Natural killer cell (primary cell): Measurements from ENCODE around the gene PIK3R5. TPM values are rescaled to one million over a fixed set of nuclear protein-coding genes. Genes with fewer than 3 reads are reported as not detected.

Experiments
- ATAC-seq, 3 donors: fragments of 150-1000 bp in 2 of 3; fragments of 200-7000 bp in 1 of 3; cut with Tn5 transposase; 1 replicate in 1 of 3; 2 replicates in 2 of 3; pipeline ENCODE4 v1.10.0; 2021; ENCODE audit warnings: mild to moderate bottlenecking in 2 of 3, moderate library complexity in 2 of 3
- DNase-seq, 2 donors: peaks; one replicate each; pipeline versions ENCODE4 v3.0.0 to v3.0.0-alpha.2; 2013 to 2021; ENCODE audit warnings: mixed read lengths in 1 of 2
- H3K27ac ChIP-seq: one replicate; pipeline ENCODE4 v1.5.1; 2013; ENCODE audit warnings: mild to moderate bottlenecking, low read length
- H3K27me3 ChIP-seq: one replicate; pipeline ENCODE4 v1.6.1; 2013; ENCODE audit warnings: low read length; ENCODE audit not compliant: control insufficient read depth, insufficient read depth
- H3K36me3 ChIP-seq: one replicate; pipeline ENCODE4 v1.6.1; 2013; ENCODE audit warnings: low read length; ENCODE audit not compliant: control insufficient read depth, insufficient read depth
- H3K4me1 ChIP-seq: one replicate; pipeline ENCODE4 v1.6.1; 2013; ENCODE audit warnings: low read length; ENCODE audit not compliant: control insufficient read depth, insufficient read depth
- H3K4me3 ChIP-seq: one replicate; pipeline ENCODE4 v1.5.1; 2013; ENCODE audit warnings: low read length
- H3K9me3 ChIP-seq: one replicate; pipeline ENCODE4 v1.6.1; 2013; ENCODE audit warnings: low read length; ENCODE audit not compliant: control insufficient read depth, insufficient read depth
- H3K27ac Mint-ChIP-seq, 2 donors: one replicate each; pipeline ENCODE4 v1.8.0; 2022; ENCODE audit warnings: mild to moderate bottlenecking in 2 of 2, mixed read lengths in 2 of 2, moderate library complexity in 1 of 2
- H3K27me3 Mint-ChIP-seq, 2 donors: one replicate each; pipeline ENCODE4 v1.8.0; 2022; ENCODE audit warnings: low read depth in 2 of 2, mixed read lengths in 2 of 2
- H3K36me3 Mint-ChIP-seq: one replicate; pipeline ENCODE4 v1.8.0; 2022; ENCODE audit warnings: mixed read lengths
- H3K4me1 Mint-ChIP-seq, 2 donors: one replicate each; pipeline ENCODE4 v1.8.0; 2022; ENCODE audit warnings: mixed read lengths in 2 of 2
- H3K4me3 Mint-ChIP-seq: one replicate; pipeline ENCODE4 v1.8.0; 2022; ENCODE audit warnings: mild to moderate bottlenecking, moderate library complexity, mixed read lengths
- H3K9me3 Mint-ChIP-seq, 2 donors: one replicate each; pipeline ENCODE4 v1.8.0; 2022; ENCODE audit warnings: mixed read lengths in 2 of 2
- WGBS: methylation state at CpG from one replicate; pipeline ENCODE4 v1.1.7; 2013; ENCODE audit warnings: missing lambda C conversion rate; ENCODE audit not compliant: insufficient coverage; 5-methylcytosine and 5-hydroxymethylcytosine counted together
- intact Hi-C: fragments of 100-400 bp; cut with micrococcal nuclease; formaldehyde crosslinking; loops from one replicate; pipeline ENCODE4 v1.14.2; 2022
- total RNA-seq, 4 donors: library from RNA; stranded (reverse); fragments of 120-200 nt in 1 of 4; gene quantifications; one replicate each; pipeline versions ENCODE4 v1.2.3 to v1.2.4, GENCODE V29; 2013 to 2022
- TF ChIP-seq, protein P1 (sequence below): fragments of 200-600 bp; IDR thresholded peaks from one replicate; pipeline ENCODE4 v1.8.0; 2022; ENCODE audit warnings: antibody characterized with exemption

PIK3R5 gene, protein sequence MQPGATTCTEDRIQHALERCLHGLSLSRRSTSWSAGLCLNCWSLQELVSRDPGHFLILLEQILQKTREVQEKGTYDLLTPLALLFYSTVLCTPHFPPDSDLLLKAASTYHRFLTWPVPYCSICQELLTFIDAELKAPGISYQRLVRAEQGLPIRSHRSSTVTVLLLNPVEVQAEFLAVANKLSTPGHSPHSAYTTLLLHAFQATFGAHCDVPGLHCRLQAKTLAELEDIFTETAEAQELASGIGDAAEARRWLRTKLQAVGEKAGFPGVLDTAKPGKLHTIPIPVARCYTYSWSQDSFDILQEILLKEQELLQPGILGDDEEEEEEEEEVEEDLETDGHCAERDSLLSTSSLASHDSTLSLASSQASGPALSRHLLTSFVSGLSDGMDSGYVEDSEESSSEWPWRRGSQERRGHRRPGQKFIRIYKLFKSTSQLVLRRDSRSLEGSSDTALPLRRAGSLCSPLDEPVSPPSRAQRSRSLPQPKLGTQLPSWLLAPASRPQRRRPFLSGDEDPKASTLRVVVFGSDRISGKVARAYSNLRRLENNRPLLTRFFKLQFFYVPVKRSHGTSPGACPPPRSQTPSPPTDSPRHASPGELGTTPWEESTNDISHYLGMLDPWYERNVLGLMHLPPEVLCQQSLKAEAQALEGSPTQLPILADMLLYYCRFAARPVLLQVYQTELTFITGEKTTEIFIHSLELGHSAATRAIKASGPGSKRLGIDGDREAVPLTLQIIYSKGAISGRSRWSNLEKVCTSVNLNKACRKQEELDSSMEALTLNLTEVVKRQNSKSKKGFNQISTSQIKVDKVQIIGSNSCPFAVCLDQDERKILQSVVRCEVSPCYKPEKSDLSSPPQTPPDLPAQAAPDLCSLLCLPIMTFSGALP
- 100 to 1,000 TPM; 254 to 364 (median 348) TPM for total RNA-seq
- 94.1 TPM for total RNA-seq (2013)

DNA sequence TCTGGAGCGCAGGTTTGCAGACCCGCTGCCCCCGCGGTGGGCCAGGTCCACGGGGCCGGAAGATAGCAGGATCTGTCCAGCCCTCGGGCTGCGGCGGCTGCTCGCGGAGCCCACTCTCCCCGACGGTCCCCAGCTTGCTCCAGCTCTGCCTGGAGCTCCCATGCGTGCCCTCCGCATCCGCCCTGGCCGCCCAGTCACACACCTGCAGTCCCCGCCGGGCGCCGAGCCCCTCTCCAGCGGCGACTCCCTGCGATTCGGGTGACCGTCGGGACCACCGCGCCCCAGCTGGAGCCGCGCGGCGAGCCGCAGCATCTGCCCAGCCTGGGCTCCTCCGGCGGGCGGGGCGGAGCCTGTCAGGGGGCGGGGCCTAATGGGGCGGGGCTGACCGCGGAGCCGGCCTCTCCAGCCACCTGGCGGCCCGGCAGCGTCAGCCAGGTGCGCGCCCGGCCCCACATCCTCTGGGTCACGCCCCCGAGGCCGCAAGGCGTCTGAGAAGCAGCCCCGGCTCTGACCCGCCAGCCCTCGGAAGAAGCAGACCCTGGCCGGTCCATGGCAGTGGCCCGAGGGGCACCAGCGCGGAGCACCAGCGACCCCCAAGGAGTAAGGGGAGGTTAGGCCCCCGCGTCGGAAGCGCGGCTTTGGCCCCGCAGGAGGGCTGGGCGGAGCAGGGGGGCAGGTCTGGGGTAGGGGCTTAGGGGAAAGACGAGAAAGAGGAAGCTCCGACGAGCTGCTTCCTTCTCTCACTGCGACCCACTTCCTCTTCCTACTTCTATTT, at the start of gene PIK3R5:
Gene PIK3R5, minus strand, starts transcription at position 314 of the 775 bp plus-strand sequence. CDS start 54,213 bp downstream, outside the sequence.
- peak; percentile 60 to 85 (median 72) for ATAC-seq
- TF ChIP-seq, protein P1, sequence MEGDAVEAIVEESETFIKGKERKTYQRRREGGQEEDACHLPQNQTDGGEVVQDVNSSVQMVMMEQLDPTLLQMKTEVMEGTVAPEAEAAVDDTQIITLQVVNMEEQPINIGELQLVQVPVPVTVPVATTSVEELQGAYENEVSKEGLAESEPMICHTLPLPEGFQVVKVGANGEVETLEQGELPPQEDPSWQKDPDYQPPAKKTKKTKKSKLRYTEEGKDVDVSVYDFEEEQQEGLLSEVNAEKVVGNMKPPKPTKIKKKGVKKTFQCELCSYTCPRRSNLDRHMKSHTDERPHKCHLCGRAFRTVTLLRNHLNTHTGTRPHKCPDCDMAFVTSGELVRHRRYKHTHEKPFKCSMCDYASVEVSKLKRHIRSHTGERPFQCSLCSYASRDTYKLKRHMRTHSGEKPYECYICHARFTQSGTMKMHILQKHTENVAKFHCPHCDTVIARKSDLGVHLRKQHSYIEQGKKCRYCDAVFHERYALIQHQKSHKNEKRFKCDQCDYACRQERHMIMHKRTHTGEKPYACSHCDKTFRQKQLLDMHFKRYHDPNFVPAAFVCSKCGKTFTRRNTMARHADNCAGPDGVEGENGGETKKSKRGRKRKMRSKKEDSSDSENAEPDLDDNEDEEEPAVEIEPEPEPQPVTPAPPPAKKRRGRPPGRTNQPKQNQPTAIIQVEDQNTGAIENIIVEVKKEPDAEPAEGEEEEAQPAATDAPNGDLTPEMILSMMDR = no peak
- H3K9me3 ChIP-seq = no peaks in the 10 kb centered on the region
- peaks cover 40 to 60% of the 10 kb centered on the region in 2 donors for H3K4me1 Mint-ChIP-seq
- peaks cover 50% of the 10 kb centered on the region for H3K4me1 ChIP-seq
- DNase-seq = peak; percentile 71 to 88
- H3K27ac ChIP-seq = peak within 1 kb of the TSS; percentile 87
- H3K36me3 ChIP-seq = peaks cover 3% of the 10 kb centered on the region
- WGBS = under 1% methylated on average over 66 of the region's 72 CpGs
- no peaks in the 10 kb centered on the region for H3K27me3 ChIP-seq
- H3K4me3 Mint-ChIP-seq = peak within 1 kb of the TSS; percentile 96
- peaks cover 7% of the 10 kb centered on the region for H3K36me3 Mint-ChIP-seq
- peak within 1 kb of the TSS in 1 of 2 donors; percentile 89 for H3K27ac Mint-ChIP-seq
- H3K27me3 Mint-ChIP-seq = no peaks in the 10 kb centered on the region
- peak within 1 kb of the TSS; percentile 91 for H3K4me3 ChIP-seq
- H3K9me3 Mint-ChIP-seq = peaks cover 3 to 4% of the 10 kb centered on the region in 2 donors
- intact Hi-C loops = loop anchor here (2.0 to 10.0 kb wide), 2 partner anchors 15 to 59 kb away; partner anchors contain the start of gene NTN1

GRCh38 chr17:9011001-9011400, 45.5 kb upstream of the PIK3R5 start:
- Histone ChIP-seq H3K36me3 (no peaks in the 10 kb centered on the region), H3K4me1 (no peaks in the 10 kb centered on the region), H3K27me3 (no peaks in the 10 kb centered on the region), H3K4me3 (no peak overlapping the region), H3K27ac (no peak overlapping the region), H3K9me3 (no peaks in the 10 kb centered on the region)
- Mint-ChIP-seq H3K27ac (no peak overlapping the region), H3K36me3 (no peaks in the 10 kb centered on the region), H3K27me3 (peaks cover 48 to 74% of the 10 kb centered on the region in 2 donors), H3K9me3 (no peaks in the 10 kb centered on the region), H3K4me3 (no peak overlapping the region), H3K4me1 (no peaks in the 10 kb centered on the region)
- DNase-seq (no peak), ATAC-seq (no peak)
- WGBS = 90% methylated on average over 7 of the region's 7 CpGs
- intact Hi-C loops = no loop called here
- TF ChIP-seq, protein P1 = no peak

DNA sequence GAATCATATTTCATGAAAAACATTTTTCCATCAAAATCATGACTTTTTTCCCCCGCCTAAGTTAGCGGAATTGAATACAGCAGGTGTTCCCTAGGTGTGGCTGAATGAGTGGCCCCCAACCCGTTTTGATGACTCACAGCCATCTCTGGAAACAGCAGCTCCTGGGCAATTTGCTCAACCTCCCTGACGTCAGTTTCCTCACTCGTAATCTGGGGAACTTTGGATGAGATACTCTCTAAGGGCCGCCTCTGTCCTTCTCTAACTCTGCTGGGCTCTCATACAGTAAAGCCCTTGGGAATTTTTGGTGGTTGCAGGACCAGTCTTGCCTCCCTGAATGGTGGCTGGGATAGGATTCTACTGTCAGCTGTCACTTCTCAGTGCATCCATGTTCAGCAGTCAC, 44.2 kb upstream of the PIK3R5 start:
- H3K4me1 ChIP-seq = no peaks in the 10 kb centered on the region
- ATAC-seq (no peak), DNase-seq (no peak)
- Mint-ChIP-seq H3K27ac (no peak overlapping the region), H3K27me3 (peaks cover 57 to 85% of the 10 kb centered on the region in 2 donors), H3K9me3 (no peaks in the 10 kb centered on the region), H3K4me3 (no peak overlapping the region), H3K36me3 (no peaks in the 10 kb centered on the region), H3K4me1 (no peaks in the 10 kb centered on the region)
- no peak overlapping the region for H3K27ac ChIP-seq
- H3K27me3 ChIP-seq = peaks cover 10% of the 10 kb centered on the region
- TF ChIP-seq, protein P1 = no peak
- WGBS = 75% methylated on average over 6 of the region's 6 CpGs
- H3K9me3 ChIP-seq = no peaks in the 10 kb centered on the region
- intact Hi-C loops = loop anchor here (10.0 kb wide), 1 partner anchor 225 kb away; no protein-coding TSS in a partner anchor
- no peaks in the 10 kb centered on the region for H3K36me3 ChIP-seq
- H3K4me3 ChIP-seq = no peak overlapping the region
